Upper lobe of right lung (tissue), 1 donor: ENCODE data around the gene PCSK5. TPM values are rescaled to one million over a fixed set of nuclear protein-coding genes. Genes with fewer than 3 reads are reported as not detected.
A peak's percentile ranks its signal among the peaks of the same experiment; 100 is the strongest.
"Not testable (repeated sequence)": the region's sequence is repeated elsewhere in the genome, so short reads cannot be mapped to it uniquely, and the experiment has no call there.

Experiments used
- ATAC-seq: fragments of 200-7000 bp; cut with Tn5 transposase; one replicate; pipeline ENCODE4 v1.9.1; 2020; ENCODE audit warnings: mild to moderate bottlenecking, moderate library complexity
- DNase-seq: peaks from one replicate; pipeline ENCODE4 v3.0.0-alpha.2; 2020
- H3K27ac ChIP-seq: fragments of 200-600 bp; one replicate; pipeline ENCODE4 v1.8.0; 2022
- H3K27me3 ChIP-seq: fragments of 200-600 bp; one replicate; pipeline ENCODE4 v1.8.0; 2022; ENCODE audit warnings: mild to moderate bottlenecking
- H3K36me3 ChIP-seq: fragments of 200-600 bp; one replicate; pipeline ENCODE4 v1.8.0; 2022
- H3K4me1 ChIP-seq: fragments of 200-600 bp; one replicate; pipeline ENCODE4 v1.8.0; 2022
- H3K4me3 ChIP-seq: fragments of 200-600 bp; one replicate; pipeline ENCODE4 v1.8.0; 2022; ENCODE audit warnings: mild to moderate bottlenecking
- H3K9me3 ChIP-seq: fragments of 200-600 bp; one replicate; pipeline ENCODE4 v1.8.0; 2022
- intact Hi-C: fragments of 100-400 bp; cut with DNase I; formaldehyde crosslinking; loops from one replicate; pipeline ENCODE4 v1.11.0; 2022
- total RNA-seq: library from RNA; stranded (reverse); fragmentation: NEBNext Ultra II Directional; extraction: Animal tissue kit (Norgen Biotek cat#: 25700); gene quantifications from one replicate; pipeline ENCODE4 v1.2.1, GENCODE V29; 2021
- TF ChIP-seq, protein P1 (sequence below): fragments of 200-600 bp; IDR thresholded peaks from one replicate; pipeline ENCODE4 v1.8.0; 2022; ENCODE audit warnings: antibody characterized with exemption
- donor health status: DM: no; HTN: yes; CAD: no; lungs with severe emphysema.

Gene PCSK5
- total RNA-seq, 1 donor from 2014 or later = 18.1 TPM

DNA sequence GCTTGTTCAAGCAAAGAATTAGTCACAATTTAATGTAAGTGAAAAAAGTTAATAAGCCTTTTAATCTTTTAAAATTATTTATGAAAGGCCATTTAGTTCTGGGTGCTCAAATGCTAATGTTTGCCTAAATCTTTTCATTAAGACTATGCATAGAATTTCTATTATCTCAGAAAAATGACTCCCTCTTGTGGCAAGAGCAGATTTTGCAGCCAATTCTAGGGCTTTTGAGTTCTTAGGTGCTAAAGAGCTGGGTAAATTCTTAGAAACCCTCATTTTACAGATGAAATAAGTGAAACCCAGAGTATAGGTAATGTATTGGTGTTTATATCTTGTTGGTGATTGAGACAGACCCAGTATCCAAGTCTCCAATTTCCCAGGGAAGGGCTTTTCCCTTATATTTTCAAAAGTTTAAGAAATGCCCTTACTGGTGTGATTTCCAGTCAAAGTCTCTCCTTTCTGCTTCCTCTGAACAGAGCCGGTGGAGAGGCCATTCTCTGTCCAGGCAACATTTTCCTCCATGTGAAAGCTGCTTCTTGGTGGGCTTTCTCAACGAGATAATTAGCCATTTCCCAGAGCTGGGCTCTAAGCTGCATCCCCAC, 24.1 kb upstream of the PCSK5 start:
- H3K27me3 ChIP-seq = no peaks in the 10 kb centered on the region
- no peak overlapping the region for H3K27ac ChIP-seq
- no peak overlapping the region for H3K4me3 ChIP-seq
- DNase-seq (no peak), ATAC-seq (peak; percentile 54)
- H3K36me3 ChIP-seq = no peaks in the 10 kb centered on the region
- H3K9me3 ChIP-seq = no peaks in the 10 kb centered on the region
- peaks cover 4% of the 10 kb centered on the region for H3K4me1 ChIP-seq
- intact Hi-C loops = loop anchor here (10.0 kb wide), 1 partner anchor 682 kb away; no protein-coding TSS in a partner anchor
- TF ChIP-seq, protein P1, sequence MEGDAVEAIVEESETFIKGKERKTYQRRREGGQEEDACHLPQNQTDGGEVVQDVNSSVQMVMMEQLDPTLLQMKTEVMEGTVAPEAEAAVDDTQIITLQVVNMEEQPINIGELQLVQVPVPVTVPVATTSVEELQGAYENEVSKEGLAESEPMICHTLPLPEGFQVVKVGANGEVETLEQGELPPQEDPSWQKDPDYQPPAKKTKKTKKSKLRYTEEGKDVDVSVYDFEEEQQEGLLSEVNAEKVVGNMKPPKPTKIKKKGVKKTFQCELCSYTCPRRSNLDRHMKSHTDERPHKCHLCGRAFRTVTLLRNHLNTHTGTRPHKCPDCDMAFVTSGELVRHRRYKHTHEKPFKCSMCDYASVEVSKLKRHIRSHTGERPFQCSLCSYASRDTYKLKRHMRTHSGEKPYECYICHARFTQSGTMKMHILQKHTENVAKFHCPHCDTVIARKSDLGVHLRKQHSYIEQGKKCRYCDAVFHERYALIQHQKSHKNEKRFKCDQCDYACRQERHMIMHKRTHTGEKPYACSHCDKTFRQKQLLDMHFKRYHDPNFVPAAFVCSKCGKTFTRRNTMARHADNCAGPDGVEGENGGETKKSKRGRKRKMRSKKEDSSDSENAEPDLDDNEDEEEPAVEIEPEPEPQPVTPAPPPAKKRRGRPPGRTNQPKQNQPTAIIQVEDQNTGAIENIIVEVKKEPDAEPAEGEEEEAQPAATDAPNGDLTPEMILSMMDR = peak; percentile 84

DNA sequence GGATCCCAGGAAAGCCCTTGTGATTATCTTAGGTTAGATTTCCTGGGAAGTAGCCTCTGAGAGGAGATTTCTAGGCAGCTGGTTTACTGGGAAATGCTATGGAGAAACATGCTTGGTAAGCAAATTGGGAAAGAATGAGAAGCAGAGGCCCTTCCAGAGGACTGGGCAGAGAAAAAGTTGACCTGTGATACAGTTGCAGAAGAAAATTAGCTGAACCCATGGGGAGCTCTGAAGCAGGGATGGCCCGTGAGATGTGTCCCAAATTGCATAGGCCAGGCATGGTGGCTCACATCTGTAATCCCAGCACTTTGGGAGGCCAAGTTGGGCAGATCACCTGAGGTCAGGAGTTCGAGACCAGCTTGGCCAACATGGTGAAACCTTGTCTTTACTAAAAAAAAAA, 21.9 kb upstream of the PCSK5 start:
- not testable (repeated sequence) for H3K4me1 ChIP-seq, H3K36me3 ChIP-seq, H3K27me3 ChIP-seq, ATAC-seq, H3K27ac ChIP-seq, H3K9me3 ChIP-seq, H3K4me3 ChIP-seq
- DNase-seq = peak; percentile 18
- intact Hi-C loops = loop anchor here (10.0 kb wide), 1 partner anchor 684 kb away; no protein-coding TSS in a partner anchor

DNA sequence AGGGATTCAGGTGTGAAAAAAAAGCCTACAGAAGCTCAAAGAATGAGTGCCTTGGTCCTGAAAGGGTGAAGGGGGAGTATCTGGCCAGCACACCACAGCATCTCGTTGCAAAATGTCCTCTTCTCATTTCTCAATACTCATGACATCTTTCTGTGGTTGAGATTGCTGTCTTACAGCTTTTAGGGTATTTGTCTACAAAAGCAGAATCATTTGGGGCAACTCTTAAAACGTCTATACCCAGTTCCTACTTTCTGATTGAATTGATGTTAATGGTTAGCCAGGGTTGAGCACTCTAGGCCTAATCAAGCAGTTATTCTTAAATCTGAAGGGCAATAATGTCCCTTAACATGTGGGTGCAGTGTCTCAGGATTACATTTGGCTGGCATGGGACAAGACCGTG, 21.2 kb upstream of the PCSK5 start:
- Histone ChIP-seq H3K9me3 (no peaks in the 10 kb centered on the region), H3K4me1 (peaks cover 4% of the 10 kb centered on the region), H3K36me3 (no peaks in the 10 kb centered on the region), H3K4me3 (no peak overlapping the region), H3K27ac (no peak overlapping the region), H3K27me3 (no peaks in the 10 kb centered on the region)
- DNase-seq (no peak), ATAC-seq (peak; percentile 79)
- intact Hi-C loops = loop anchor here (10.0 kb wide), 1 partner anchor 684 kb away; no protein-coding TSS in a partner anchor
- TF ChIP-seq, protein P1 = no peak

DNA sequence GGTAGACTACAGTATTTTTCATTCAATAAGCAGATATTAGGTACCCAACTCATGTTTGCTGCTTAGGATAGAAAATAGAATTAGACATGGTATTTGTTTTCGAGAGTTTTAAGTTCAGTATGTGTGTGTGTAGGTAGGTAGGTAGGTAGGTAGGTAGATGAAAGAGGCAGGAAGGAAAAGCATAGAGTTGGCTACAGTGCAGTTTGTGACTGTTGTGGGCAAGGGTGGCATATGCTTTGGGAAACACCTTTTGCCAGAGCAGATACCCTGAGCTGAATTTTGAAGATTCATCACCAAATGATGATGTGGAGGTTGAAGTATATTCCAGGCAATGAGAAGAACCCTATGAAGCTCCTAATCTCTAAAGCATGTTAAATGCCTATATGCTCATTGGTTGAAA, 20.0 kb upstream of the PCSK5 start:
- intact Hi-C loops = no loop called here
- TF ChIP-seq, protein P1 = no peak
- ATAC-seq (no peak), DNase-seq (no peak)
- Histone ChIP-seq H3K9me3 (no peaks in the 10 kb centered on the region), H3K4me1 (peaks cover 4% of the 10 kb centered on the region), H3K4me3 (no peak overlapping the region), H3K27ac (no peak overlapping the region), H3K27me3 (no peaks in the 10 kb centered on the region), H3K36me3 (no peaks in the 10 kb centered on the region)

DNA sequence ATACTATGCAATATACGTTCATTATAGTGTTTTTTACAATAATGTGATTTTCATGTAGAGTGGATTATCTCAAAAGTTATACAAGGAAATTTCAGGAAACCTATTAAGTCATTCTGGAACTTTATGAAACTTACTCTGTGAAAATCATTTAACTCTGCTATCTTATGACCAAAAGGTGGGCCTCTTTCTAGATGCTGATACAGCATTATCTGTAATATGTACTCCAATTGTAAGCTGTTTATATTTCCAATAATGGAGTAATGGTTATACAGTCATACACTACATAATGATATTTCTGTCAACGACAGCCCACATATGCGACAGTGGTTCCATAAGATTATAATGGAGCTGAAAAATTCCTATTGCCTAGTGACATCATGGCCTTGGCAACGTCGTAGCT, 18.8 kb upstream of the PCSK5 start:
- ATAC-seq = no peak
- TF ChIP-seq, protein P1 = no peak
- Histone ChIP-seq H3K36me3 (no peaks in the 10 kb centered on the region), H3K9me3 (no peaks in the 10 kb centered on the region), H3K27ac (no peak overlapping the region), H3K27me3 (no peaks in the 10 kb centered on the region), H3K4me3 (no peak overlapping the region), H3K4me1 (peaks cover 4% of the 10 kb centered on the region)
- DNase-seq = no peak
- intact Hi-C loops = no loop called here

DNA sequence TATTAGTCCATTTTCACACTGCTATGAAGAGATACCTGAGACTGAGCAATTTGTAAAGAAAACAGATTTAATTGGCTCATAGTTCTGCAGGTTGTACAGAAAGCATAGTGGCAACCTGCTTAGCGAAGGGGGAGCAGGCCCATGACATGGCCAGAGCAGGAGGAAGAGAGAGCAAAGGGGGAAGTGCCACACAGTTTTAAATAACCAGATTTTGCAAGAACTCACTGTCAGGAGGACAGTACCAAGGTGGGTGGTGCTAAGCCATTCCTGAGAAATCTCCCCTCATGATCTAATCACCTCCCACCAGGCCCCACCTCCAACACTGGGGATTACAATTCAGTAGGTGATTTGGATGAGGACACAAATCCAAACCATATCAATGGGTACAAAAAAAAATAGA, 16.8 kb upstream of the PCSK5 start:
- peaks cover 4% of the 10 kb centered on the region for H3K4me1 ChIP-seq
- no peaks in the 10 kb centered on the region for H3K27me3 ChIP-seq
- TF ChIP-seq, protein P1 = no peak
- intact Hi-C loops = no loop called here
- no peak overlapping the region for H3K4me3 ChIP-seq
- H3K36me3 ChIP-seq = no peaks in the 10 kb centered on the region
- peak; percentile 91 for ATAC-seq
- no peaks in the 10 kb centered on the region for H3K9me3 ChIP-seq
- no peak overlapping the region for H3K27ac ChIP-seq
- no peak for DNase-seq
